ENCODE data around the gene NRP2.

DNA sequence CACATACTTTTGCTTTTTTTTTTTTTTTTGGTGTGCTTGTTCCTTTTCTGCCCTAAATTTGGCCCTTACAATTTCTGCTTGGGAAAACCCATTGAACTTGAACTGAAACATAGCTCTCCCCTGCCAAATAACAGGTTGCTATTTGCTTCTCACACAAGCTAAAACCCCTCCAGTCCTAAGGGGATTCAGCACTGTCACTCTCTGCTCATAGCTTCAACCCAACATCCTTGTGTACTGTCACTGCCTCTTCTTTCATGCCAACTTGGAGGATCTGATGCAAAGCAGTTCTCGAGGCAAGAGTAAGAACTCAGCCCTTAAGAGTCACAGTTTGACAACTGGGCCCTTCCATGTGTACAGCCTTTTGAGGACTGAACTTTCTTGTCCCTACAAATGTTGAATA is 30.6 kb upstream of the NRP2 start:
- TF ChIP-seq, protein P1, sequence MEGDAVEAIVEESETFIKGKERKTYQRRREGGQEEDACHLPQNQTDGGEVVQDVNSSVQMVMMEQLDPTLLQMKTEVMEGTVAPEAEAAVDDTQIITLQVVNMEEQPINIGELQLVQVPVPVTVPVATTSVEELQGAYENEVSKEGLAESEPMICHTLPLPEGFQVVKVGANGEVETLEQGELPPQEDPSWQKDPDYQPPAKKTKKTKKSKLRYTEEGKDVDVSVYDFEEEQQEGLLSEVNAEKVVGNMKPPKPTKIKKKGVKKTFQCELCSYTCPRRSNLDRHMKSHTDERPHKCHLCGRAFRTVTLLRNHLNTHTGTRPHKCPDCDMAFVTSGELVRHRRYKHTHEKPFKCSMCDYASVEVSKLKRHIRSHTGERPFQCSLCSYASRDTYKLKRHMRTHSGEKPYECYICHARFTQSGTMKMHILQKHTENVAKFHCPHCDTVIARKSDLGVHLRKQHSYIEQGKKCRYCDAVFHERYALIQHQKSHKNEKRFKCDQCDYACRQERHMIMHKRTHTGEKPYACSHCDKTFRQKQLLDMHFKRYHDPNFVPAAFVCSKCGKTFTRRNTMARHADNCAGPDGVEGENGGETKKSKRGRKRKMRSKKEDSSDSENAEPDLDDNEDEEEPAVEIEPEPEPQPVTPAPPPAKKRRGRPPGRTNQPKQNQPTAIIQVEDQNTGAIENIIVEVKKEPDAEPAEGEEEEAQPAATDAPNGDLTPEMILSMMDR (IDR thresholded peaks at IDR 0.05), result no peak
- TF ChIP-seq POLR2A (IDR thresholded peaks at IDR 0.05) (no peak), EP300 (IDR thresholded peaks at IDR 0.05) (no peak), POLR2AphosphoS5 (IDR thresholded peaks at IDR 0.05) (no peak)

Measured in upper lobe of left lung (tissue), 4 donors.